ENCODE data around the gene SLC9A9.

DNA sequence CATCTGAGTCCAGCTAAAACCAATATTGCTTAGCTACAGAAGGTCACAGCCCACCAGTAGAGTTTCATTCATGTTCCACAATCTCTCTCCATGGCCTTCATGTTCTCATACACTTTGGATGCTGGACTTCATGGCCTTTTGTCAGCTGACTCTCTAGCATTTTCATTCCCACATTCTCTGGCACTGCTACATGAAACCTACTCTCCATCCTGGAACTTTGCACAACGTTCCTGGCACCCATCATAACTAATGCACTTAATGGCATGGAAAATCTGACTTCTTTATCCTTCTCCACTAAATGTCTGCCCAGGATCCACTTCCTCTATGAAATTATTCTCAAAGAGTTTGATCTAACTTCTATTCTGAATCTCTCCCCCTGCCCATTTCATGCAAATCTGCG lies 56.9 kb downstream of the SLC9A9 start:
- TF ChIP-seq, protein P1, sequence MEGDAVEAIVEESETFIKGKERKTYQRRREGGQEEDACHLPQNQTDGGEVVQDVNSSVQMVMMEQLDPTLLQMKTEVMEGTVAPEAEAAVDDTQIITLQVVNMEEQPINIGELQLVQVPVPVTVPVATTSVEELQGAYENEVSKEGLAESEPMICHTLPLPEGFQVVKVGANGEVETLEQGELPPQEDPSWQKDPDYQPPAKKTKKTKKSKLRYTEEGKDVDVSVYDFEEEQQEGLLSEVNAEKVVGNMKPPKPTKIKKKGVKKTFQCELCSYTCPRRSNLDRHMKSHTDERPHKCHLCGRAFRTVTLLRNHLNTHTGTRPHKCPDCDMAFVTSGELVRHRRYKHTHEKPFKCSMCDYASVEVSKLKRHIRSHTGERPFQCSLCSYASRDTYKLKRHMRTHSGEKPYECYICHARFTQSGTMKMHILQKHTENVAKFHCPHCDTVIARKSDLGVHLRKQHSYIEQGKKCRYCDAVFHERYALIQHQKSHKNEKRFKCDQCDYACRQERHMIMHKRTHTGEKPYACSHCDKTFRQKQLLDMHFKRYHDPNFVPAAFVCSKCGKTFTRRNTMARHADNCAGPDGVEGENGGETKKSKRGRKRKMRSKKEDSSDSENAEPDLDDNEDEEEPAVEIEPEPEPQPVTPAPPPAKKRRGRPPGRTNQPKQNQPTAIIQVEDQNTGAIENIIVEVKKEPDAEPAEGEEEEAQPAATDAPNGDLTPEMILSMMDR (IDR thresholded peaks at IDR 0.05) = no peak
- TF ChIP-seq POLR2A (IDR thresholded peaks at IDR 0.05) (no peak), EP300 (IDR thresholded peaks at IDR 0.05) (no peak), POLR2AphosphoS5 (IDR thresholded peaks at IDR 0.05) (no peak)
